Cardiac muscle cell (in vitro differentiated cells and primary cell): ENCODE results near the gene LUZP1. TPM values are rescaled to one million over a fixed set of nuclear protein-coding genes. Genes with fewer than 3 reads are reported as not detected.

Experiments used
- DNase-seq, 2 donors: peaks; one replicate each; pipeline versions ENCODE4 v3.0.0 to v3.0.0-alpha.2; 2010 to 2017; ENCODE audit warnings: low read depth in 1 of 2, low spot score in 1 of 2
- H3K27ac ChIP-seq: fragments of 200-600 bp; sonication (generic); 2 replicates; pipeline ENCODE4 v1.5.1; 2016
- H3K27me3 ChIP-seq: fragments of 200-600 bp; sonication (generic); 2 replicates; pipeline ENCODE4 v1.6.0; 2016; ENCODE audit warnings: control low read depth
- H3K36me3 ChIP-seq: fragments of 200-600 bp; sonication (generic); 2 replicates; pipeline ENCODE4 v1.5.1; 2016; ENCODE audit warnings: control low read depth
- H3K4me1 ChIP-seq: fragments of 200-600 bp; sonication (generic); 2 replicates; pipeline ENCODE4 v1.8.1; 2017; ENCODE audit warnings: low read depth, mild to moderate bottlenecking, mixed run types
- H3K4me3 ChIP-seq: fragments of 200-600 bp; sonication (generic); 2 replicates; pipeline ENCODE4 v1.5.1; 2016; ENCODE audit warnings: mild to moderate bottlenecking
- H3K9me3 ChIP-seq: fragments of 200-600 bp; sonication (generic); 2 replicates; pipeline ENCODE4 v1.5.1; 2017; ENCODE audit warnings: low read depth, mild to moderate bottlenecking, control low read depth
- CTCF ChIP-seq: IDR thresholded peaks from 2 replicates; pipeline ENCODE4 v1.5.1; 2012; ENCODE audit warnings: low read depth, mild to moderate bottlenecking, low read length
- polyA plus RNA-seq: library from polyadenylated mRNA; unstranded; fragments of >200 nt; fragmentation: Nextera tagmentation; extraction: Ambion mirVana; gene quantifications from 2 replicates; pipeline ENCODE4 v1.2.1, GENCODE V29; 2016
- total RNA-seq: library from RNA; depleted of rRNA; stranded (reverse); fragments of >200 nt; gene quantifications from 2 replicates; pipeline ENCODE4 v1.2.3, GENCODE V29; 2016

Gene LUZP1
- total and polyA plus RNA-seq, 2 experiments from 2014 or later = 26.6 to 35.2 TPM

- no peaks in the 10 kb centered on the region for H3K27me3 ChIP-seq
- DNase-seq = peak in 1 of 2 donors; percentile 83
- peaks cover 6% of the 10 kb centered on the region for H3K4me1 ChIP-seq
- no peak for TF ChIP-seq CTCF
- H3K27ac ChIP-seq = peak overlapping the region; percentile 99
- no peaks in the 10 kb centered on the region for H3K36me3 ChIP-seq
- peak overlapping the region; percentile 78 for H3K4me3 ChIP-seq
- no peaks in the 10 kb centered on the region for H3K9me3 ChIP-seq
Observed at GRCh38 chr1:23168079-23168444, 594 bp downstream of the LUZP1 start.

DNA sequence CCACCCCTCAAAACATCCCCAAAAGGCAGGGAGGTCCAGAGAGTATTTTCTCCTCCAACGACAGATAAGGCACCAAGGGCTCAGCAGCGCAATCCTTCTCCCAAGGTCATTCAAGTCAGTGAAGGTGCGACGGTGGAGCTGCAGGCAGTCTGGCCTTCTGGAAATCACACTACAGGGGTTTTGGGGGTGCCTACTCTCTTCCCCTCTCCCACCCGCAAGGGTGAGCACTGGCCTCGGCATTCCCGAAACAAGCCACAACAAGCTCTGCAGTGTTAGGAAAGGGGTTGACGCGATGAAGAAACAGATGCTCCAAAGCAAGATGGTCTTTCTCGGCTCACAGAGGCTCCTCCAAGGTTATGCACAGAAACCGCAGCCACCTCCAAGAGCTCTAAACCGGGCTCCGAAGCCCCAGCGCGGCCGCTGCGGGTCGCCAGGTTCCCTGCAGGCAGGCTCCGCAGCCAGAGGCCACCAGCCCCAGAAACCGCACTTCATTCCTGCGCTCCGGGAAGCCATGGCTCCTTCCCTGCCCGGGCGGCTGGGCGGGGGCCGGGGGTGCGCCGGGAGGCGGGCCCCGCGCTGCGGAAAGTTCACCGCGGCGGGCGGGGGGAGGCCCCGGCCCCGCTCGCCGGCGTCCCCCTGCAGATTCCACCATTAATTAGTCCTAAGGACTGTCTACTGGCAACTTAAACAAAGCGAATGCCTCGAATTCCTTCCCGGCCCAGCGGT is 1.1 kb downstream of the LUZP1 start:
- no peak for TF ChIP-seq CTCF
- Histone ChIP-seq H3K4me3 (peak overlapping the region; percentile 78), H3K4me1 (peaks cover 6% of the 10 kb centered on the region), H3K27me3 (no peaks in the 10 kb centered on the region), H3K27ac (peak overlapping the region; percentile 99), H3K36me3 (no peaks in the 10 kb centered on the region), H3K9me3 (no peaks in the 10 kb centered on the region)
- DNase-seq = peak; percentile 61 to 72

DNA sequence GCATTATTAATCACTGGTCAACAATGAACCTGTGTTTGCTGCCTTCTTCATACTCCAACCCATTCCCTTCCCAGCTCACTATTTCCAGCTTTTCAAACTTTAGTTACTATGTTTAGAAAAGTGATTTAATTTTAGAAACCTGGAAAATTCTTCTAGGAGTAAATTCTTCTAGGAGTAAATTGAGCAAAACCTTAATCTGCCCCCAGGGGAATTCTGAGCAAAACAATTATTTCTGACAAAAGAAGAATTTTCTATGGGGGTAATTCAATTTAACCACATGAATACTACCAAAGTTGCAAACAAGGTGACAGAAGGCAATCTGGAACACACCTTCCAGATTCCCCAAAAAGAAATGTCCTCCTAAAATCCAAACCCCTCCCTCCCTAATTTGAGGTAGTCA is 1.8 kb downstream of the LUZP1 start:
- Histone ChIP-seq H3K4me1 (peaks cover 6% of the 10 kb centered on the region), H3K27me3 (no peaks in the 10 kb centered on the region), H3K27ac (peak overlapping the region; percentile 99), H3K36me3 (no peaks in the 10 kb centered on the region), H3K4me3 (peak overlapping the region; percentile 78), H3K9me3 (no peaks in the 10 kb centered on the region)
- no peak for DNase-seq
- no peak for TF ChIP-seq CTCF

- Histone ChIP-seq H3K4me1 (peaks cover 6% of the 10 kb centered on the region), H3K9me3 (no peaks in the 10 kb centered on the region), H3K27me3 (no peaks in the 10 kb centered on the region), H3K27ac (no peak overlapping the region), H3K36me3 (no peaks in the 10 kb centered on the region), H3K4me3 (no peak overlapping the region)
- no peak for TF ChIP-seq CTCF
- peak in 1 of 2 donors; percentile 21 for DNase-seq
Observed at GRCh38 chr1:23163395-23163794, 5.3 kb downstream of the LUZP1 start.

GRCh38 chr1:23159963-23160877 is 8.4 kb downstream of the LUZP1 start:
- Histone ChIP-seq H3K4me3 (no peak overlapping the region), H3K9me3 (no peaks in the 10 kb centered on the region), H3K4me1 (no peaks in the 10 kb centered on the region), H3K27me3 (no peaks in the 10 kb centered on the region), H3K36me3 (no peaks in the 10 kb centered on the region), H3K27ac (no peak overlapping the region)
- DNase-seq = no peak
- no peak for TF ChIP-seq CTCF
